ENCODE measurements around the gene MRE11.

DNA sequence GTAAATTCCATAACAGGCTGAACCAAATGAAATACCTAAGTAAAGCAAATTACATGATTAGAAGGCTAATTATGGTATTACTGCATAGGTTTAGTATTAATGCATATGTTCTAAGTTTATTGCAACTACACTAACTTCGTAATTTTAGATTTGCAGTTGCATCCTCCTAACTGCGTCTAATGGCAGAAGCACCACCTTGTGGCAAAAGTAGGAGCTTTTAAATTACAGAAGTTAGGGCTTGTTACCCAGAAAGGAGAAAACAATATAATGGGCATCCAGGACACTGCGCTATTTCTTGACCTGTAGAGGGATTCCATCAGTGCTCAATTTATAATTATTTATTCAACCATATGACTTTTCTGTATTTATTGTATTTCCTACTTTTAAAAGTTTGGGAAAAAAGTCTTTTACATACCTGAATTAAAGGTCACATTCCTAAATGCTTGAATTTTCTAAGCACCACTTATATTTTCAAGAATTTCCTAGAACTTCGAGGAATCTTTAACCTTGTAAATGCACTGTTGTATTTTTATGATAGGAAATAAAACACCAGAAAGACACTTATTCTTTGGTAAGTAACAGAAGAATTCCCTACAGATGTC, 76.2 kb downstream of the MRE11 start:
- TF ChIP-seq EP300 (IDR thresholded peaks at IDR 0.05) (no peak), POLR2A (IDR thresholded peaks at IDR 0.05) (no peak)
- TF ChIP-seq, protein P1, sequence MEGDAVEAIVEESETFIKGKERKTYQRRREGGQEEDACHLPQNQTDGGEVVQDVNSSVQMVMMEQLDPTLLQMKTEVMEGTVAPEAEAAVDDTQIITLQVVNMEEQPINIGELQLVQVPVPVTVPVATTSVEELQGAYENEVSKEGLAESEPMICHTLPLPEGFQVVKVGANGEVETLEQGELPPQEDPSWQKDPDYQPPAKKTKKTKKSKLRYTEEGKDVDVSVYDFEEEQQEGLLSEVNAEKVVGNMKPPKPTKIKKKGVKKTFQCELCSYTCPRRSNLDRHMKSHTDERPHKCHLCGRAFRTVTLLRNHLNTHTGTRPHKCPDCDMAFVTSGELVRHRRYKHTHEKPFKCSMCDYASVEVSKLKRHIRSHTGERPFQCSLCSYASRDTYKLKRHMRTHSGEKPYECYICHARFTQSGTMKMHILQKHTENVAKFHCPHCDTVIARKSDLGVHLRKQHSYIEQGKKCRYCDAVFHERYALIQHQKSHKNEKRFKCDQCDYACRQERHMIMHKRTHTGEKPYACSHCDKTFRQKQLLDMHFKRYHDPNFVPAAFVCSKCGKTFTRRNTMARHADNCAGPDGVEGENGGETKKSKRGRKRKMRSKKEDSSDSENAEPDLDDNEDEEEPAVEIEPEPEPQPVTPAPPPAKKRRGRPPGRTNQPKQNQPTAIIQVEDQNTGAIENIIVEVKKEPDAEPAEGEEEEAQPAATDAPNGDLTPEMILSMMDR (IDR thresholded peaks at IDR 0.05), result peak in 3 of 6 experiments; percentile 33 to 51 (median 39)

Measured in upper lobe of left lung (tissue), 4 donors.